GM19240 (cell line): ENCODE data around the gene ARSI.
"Not testable (repeated sequence)": the region's sequence is repeated elsewhere in the genome, so short reads cannot be mapped to it uniquely, and the experiment has no call there.

Source experiments
- DNase-seq: peaks from one replicate; pipeline ENCODE4 v3.0.0; 2011; ENCODE audit warnings: low spot score; ENCODE audit not compliant: insufficient read length

The ARSI gene

GRCh38 chr5:150248493-150248892, 54.2 kb downstream of the ARSI start:
- not testable (repeated sequence) for DNase-seq

GRCh38 chr5:150247726-150248125, 55.0 kb downstream of the ARSI start:
- no peak for DNase-seq

GRCh38 chr5:150246835-150247234, 55.9 kb downstream of the ARSI start:
- DNase-seq = no peak

- no peak for DNase-seq
These were observed 56.3 kb downstream of the ARSI start for GRCh38 chr5:150246429-150246828.
